Measurements from ENCODE around the gene MMADHC. TPM values are rescaled to one million over a fixed set of nuclear protein-coding genes. Genes with fewer than 3 reads are reported as not detected.

MMADHC gene
- 184 and 190 TPM in 2 replicates for total RNA-seq

GRCh38 chr2:149587220-149587949 is at the start of gene MMADHC:
MMADHC (minus strand) TSS chr2:149587775; CDS start chr2:149587097, 678 bp downstream.

Small RNAs within 50 kb of the gene (small RNA-seq; reads per million reads assigned to genes)
- gene RNU6-601P (ENCODE audit: low replicate concordance) = not detected
